Fibroblast of lung (primary cell): ENCODE data around the gene ANKS3. TPM values are rescaled to one million over a fixed set of nuclear protein-coding genes. Genes with fewer than 3 reads are reported as not detected.

Experiments
- DNase-seq, 2 donors: peaks; one replicate each; pipeline versions ENCODE4 v3.0.0 to v3.0.0-alpha.2; 2010; ENCODE audit warnings: low read depth in 2 of 2
- H2AFZ ChIP-seq: 2 replicates; pipeline ENCODE4 v1.5.1; 2012; ENCODE audit warnings: low read length, control low read depth, inconsistent platforms
- H3K27ac ChIP-seq: 2 replicates; pipeline ENCODE4 v1.5.1; 2011; ENCODE audit warnings: low read length, control low read depth; ENCODE audit not compliant: insufficient read depth
- H3K27me3 ChIP-seq: 2 replicates; pipeline ENCODE4 v1.5.1; 2011; ENCODE audit warnings: mild to moderate bottlenecking, low read length; ENCODE audit not compliant: control insufficient read depth, insufficient read depth
- H3K36me3 ChIP-seq: 2 replicates; pipeline ENCODE4 v1.5.1; 2011; ENCODE audit warnings: low read length; ENCODE audit not compliant: control insufficient read depth, insufficient read depth
- H3K4me1 ChIP-seq: 2 replicates; pipeline ENCODE4 v1.5.1; 2011; ENCODE audit warnings: low read length; ENCODE audit not compliant: control insufficient read depth, insufficient read depth; ENCODE audit errors: extremely low read depth
- H3K4me2 ChIP-seq: 2 replicates; pipeline ENCODE4 v1.5.1; 2011; ENCODE audit warnings: low read length, control low read depth; ENCODE audit not compliant: insufficient read depth; ENCODE audit errors: extremely low read depth
- H3K4me3 ChIP-seq, 4 experiments: fragments of 200-600 bp in 1 of 4; sonication (generic) in 1 of 4; replicated peaks in 1 of 4; 2 replicates each; pipeline ENCODE4 v1.5.1; 2011 to 2016; ENCODE audit warnings: low read length in 4 of 4, low read depth in 3 of 4, mild to moderate bottlenecking in 3 of 4, control low read depth in 2 of 4, inconsistent platforms in 1 of 4, mixed read lengths in 1 of 4; ENCODE audit not compliant: insufficient read depth in 1 of 4; ENCODE audit errors: control extremely low read depth in 1 of 4
- H3K79me2 ChIP-seq: 2 replicates; pipeline ENCODE4 v1.5.1; 2012; ENCODE audit warnings: mild to moderate bottlenecking, low read length, inconsistent platforms; ENCODE audit not compliant: control insufficient read depth, insufficient read depth
- H3K9ac ChIP-seq: 2 replicates; pipeline ENCODE4 v1.5.1; 2011; ENCODE audit warnings: mild to moderate bottlenecking, low read length, control low read depth; ENCODE audit not compliant: insufficient read depth
- H3K9me3 ChIP-seq: 2 replicates; pipeline ENCODE4 v1.5.1; 2012; ENCODE audit warnings: low read depth, low read length; ENCODE audit not compliant: control insufficient read depth, insufficient read depth
- H4K20me1 ChIP-seq: 2 replicates; pipeline ENCODE4 v1.5.1; 2011; ENCODE audit warnings: low read length; ENCODE audit not compliant: control insufficient read depth, insufficient read depth; ENCODE audit errors: extremely low read depth
- EZH2 ChIP-seq: IDR thresholded peaks from 2 replicates; pipeline ENCODE4 v1.5.1; 2012; ENCODE audit warnings: low read length, control low read depth, mild to moderate bottlenecking; ENCODE audit errors: missing control alignments
- polyA plus RNA-seq, 2 donors: library from polyadenylated mRNA; depleted of rRNA in 1 of 2; stranded (reverse) in 1 of 2; unstranded in 1 of 2; fragments of >200 nt; gene quantifications; 2 replicates each; pipeline ENCODE4 v1.2.1, GENCODE V29; 2011 to 2012; ENCODE audit warnings: missing spikeins in 1 of 2
- total RNA-seq: library from RNA; depleted of rRNA; stranded (reverse); fragments of >200 nt; gene quantifications from 2 replicates; pipeline ENCODE4 v1.2.1, GENCODE V29; 2014
- TF ChIP-seq, protein P1 (sequence below), 2 donors: IDR thresholded peaks in 1 of 2; conservative IDR thresholded peaks in 1 of 2; 1 replicate in 1 of 2; 2 replicates in 1 of 2; pipeline ENCODE4 v1.5.1; 2011 to 2012; ENCODE audit warnings: low read length in 2 of 2, control low read depth in 1 of 2, inconsistent platforms in 1 of 2, low read depth in 1 of 2, mild to moderate bottlenecking in 1 of 2

The ANKS3 gene
- total and polyA plus RNA-seq, 2 donors (not counting 1 experiment from before 2014, with no cell fraction given): 11.9 to 26.3 TPM

DNA sequence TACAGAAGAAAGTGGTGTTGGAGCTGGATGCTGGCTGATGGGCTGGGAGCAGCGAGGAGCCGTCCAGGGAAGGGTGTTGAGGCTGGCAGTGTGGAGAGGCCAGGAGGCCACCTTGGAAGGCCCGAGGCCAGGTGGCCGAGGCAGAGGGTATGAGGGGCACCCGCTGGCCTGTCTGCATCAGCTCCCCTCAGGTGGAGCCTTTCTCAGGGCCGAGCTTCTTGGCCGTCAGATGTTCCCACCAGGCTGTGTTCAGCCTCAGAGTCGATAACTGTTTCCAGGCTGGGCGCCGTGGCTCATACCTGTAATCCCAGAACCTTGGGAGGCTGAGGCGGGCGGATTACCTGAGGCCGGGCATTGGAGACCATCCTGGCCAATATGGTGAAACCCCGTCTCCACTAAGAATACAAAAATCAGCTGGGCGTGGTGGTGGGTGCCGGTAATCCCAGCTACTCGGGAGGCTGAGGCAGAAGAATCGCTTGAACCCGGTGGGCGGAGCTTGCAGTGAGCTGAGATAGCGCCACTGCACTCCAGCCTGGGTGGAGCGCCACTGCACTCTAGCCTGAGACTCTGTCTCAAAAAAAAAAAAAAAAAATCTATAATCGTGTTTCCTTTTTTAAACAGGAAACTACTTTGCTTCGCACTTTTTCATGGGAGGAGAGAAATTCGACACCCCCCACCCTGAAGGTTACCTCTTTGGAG lies 84.2 kb downstream of the ANKS3 start:
- Histone ChIP-seq H2AFZ (no peak overlapping the region), H3K79me2 (peaks cover 11% of the 10 kb centered on the region), H3K4me1 (no peaks in the 10 kb centered on the region), H3K9me3 (no peaks in the 10 kb centered on the region), H3K27me3 (no peaks in the 10 kb centered on the region), H3K4me3 (no peak overlapping the region), H3K9ac (no peak overlapping the region), H3K36me3 (peaks cover 9% of the 10 kb centered on the region), H3K27ac (no peak overlapping the region), H4K20me1 (no peaks in the 10 kb centered on the region), H3K4me2 (no peak overlapping the region)
- no peak for DNase-seq
- TF ChIP-seq, protein P1, sequence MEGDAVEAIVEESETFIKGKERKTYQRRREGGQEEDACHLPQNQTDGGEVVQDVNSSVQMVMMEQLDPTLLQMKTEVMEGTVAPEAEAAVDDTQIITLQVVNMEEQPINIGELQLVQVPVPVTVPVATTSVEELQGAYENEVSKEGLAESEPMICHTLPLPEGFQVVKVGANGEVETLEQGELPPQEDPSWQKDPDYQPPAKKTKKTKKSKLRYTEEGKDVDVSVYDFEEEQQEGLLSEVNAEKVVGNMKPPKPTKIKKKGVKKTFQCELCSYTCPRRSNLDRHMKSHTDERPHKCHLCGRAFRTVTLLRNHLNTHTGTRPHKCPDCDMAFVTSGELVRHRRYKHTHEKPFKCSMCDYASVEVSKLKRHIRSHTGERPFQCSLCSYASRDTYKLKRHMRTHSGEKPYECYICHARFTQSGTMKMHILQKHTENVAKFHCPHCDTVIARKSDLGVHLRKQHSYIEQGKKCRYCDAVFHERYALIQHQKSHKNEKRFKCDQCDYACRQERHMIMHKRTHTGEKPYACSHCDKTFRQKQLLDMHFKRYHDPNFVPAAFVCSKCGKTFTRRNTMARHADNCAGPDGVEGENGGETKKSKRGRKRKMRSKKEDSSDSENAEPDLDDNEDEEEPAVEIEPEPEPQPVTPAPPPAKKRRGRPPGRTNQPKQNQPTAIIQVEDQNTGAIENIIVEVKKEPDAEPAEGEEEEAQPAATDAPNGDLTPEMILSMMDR (conservative IDR thresholded peaks at IDR 0.05 in 1 of 2, IDR thresholded peaks at IDR 0.05 in 1 of 2; ENCODE audit: low read depth in 1 of 2, low read length in 2 of 2): no peak
- TF ChIP-seq EZH2: no peak

DNA sequence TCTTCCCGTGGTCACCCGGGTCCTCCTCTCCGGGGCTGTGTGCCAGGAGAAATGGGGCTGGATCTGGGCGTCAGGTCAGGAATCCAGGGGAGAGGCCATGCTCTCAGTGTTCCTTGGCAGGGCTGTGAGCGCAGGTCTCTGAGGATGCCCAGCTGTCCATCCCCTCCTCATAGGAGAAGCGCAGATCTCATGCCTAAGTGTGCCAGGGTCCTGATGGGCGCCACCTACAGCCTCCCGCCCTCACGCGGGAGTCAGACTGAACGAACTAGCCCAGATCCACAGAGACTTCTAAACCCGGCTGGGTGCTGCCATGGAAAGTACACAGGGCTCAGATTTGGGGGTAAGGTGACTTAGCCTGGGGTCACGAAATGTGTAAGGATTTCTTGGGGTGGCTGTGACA lies 85.2 kb downstream of the ANKS3 start:
- H3K79me2 ChIP-seq: peaks cover 11% of the 10 kb centered on the region
- H2AFZ ChIP-seq: no peak overlapping the region
- H3K9me3 ChIP-seq: no peaks in the 10 kb centered on the region
- H3K4me2 ChIP-seq: no peak overlapping the region
- H3K4me1 ChIP-seq: no peaks in the 10 kb centered on the region
- H3K27me3 ChIP-seq: no peaks in the 10 kb centered on the region
- no peak for DNase-seq
- H3K36me3 ChIP-seq: peaks cover 5% of the 10 kb centered on the region
- H3K4me3 ChIP-seq: no peak overlapping the region
- H3K27ac ChIP-seq: no peak overlapping the region
- TF ChIP-seq, protein P1 (conservative IDR thresholded peaks at IDR 0.05 in 1 of 2, IDR thresholded peaks at IDR 0.05 in 1 of 2; ENCODE audit: low read depth in 1 of 2, low read length in 2 of 2): no peak
- TF ChIP-seq EZH2: no peak
- H3K9ac ChIP-seq: no peak overlapping the region
- H4K20me1 ChIP-seq: no peaks in the 10 kb centered on the region

DNA sequence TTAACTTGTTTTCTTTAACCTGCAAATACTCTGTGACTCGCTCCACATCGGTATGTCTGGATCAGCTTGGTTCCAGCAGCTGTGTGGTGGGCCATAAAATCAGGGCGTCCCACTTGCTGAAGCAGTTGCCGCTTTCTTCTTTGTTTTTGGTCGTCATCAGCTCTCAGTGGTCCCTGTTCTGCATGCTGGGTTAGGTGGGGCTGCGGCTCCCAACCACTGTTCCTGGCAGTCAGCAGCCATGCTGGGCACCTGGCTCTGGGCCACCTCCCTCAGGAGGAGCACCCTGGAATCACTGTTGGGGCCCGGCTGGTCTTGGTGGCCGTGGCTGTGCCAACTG lies 86.5 kb downstream of the ANKS3 start:
- Histone ChIP-seq H3K36me3 (peaks cover 5% of the 10 kb centered on the region), H4K20me1 (no peaks in the 10 kb centered on the region), H3K4me3 (no peak overlapping the region), H3K9me3 (no peaks in the 10 kb centered on the region), H3K4me2 (no peak overlapping the region), H3K4me1 (no peaks in the 10 kb centered on the region), H3K79me2 (peaks cover 13% of the 10 kb centered on the region), H3K9ac (no peak overlapping the region), H3K27me3 (no peaks in the 10 kb centered on the region), H2AFZ (no peak overlapping the region), H3K27ac (no peak overlapping the region)
- DNase-seq: no peak
- TF ChIP-seq, protein P1 (conservative IDR thresholded peaks at IDR 0.05 in 1 of 2, IDR thresholded peaks at IDR 0.05 in 1 of 2; ENCODE audit: low read depth in 1 of 2, low read length in 2 of 2): no peak
- no peak for TF ChIP-seq EZH2
